HepG2 (cell line): ENCODE measurements around the gene MAP2K6. TPM values are rescaled to one million over a fixed set of nuclear protein-coding genes. Genes with fewer than 3 reads are reported as not detected.

Experiments used
- ATAC-seq: fragments of 200-7000 bp; cut with Tn5 transposase; 3 replicates; pipeline ENCODE4 v1.9.1; 2020; ENCODE audit warnings: mild to moderate bottlenecking, moderate library complexity
- BruUV-seq: library from RNA; stranded (reverse); fragments of 400-500 nt; replicated peaks from 2 replicates; lab custom pipeline; 2021; lab: Mats Ljungman, UMichigan
- CTCF ChIA-PET: fragments of 300-600 bp; formaldehyde crosslinking; extraction: SDS; loops from one replicate; lab custom pipeline; 2021; ENCODE audit warnings: low total read pairs, inconsistent platforms, low intra/inter-chr PET ratio; lab: Yijun Ruan, JAX
- POLR2A ChIA-PET: fragments of 350-600 bp; sonication (Branson Sonifier 250); formaldehyde crosslinking; loops from one replicate; lab custom pipeline; 2020; ENCODE audit warnings: antibody characterized with exemption, inconsistent platforms; lab: Yijun Ruan, JAX
- DNase-seq: peaks from one replicate; pipeline ENCODE4 v3.0.0-alpha.2; 2015; ENCODE audit warnings: low spot score
- FAIRE-seq: peaks from 3 replicates; lab custom pipeline; 2011; peaks lifted over from hg19 to GRCh38; lab: Jason Lieb, UNC
- H2AFZ ChIP-seq: one replicate; pipeline ENCODE4 v1.6.1; 2011; ENCODE audit warnings: low read length, inconsistent platforms
- H3K27ac ChIP-seq: fragments of 300-600 bp; 3 replicates; pipeline ENCODE4 v1.8.0; 2011; ENCODE audit warnings: mixed run types, mild to moderate bottlenecking, mixed read lengths, low read length, inconsistent platforms; ENCODE audit not compliant: insufficient read depth; ENCODE audit errors: extremely low read length
- H3K27me3 ChIP-seq, 2 experiments: fragments of 200-600 bp in 1 of 2; 2 replicates in 1 of 2; 3 replicates in 1 of 2; pipeline versions ENCODE4 v1.6.0 to v1.8.0; 2011; ENCODE audit warnings: low read length in 2 of 2, mild to moderate bottlenecking in 2 of 2, moderate library complexity in 2 of 2, inconsistent platforms in 1 of 2; ENCODE audit not compliant: insufficient read depth in 2 of 2, control insufficient read depth in 1 of 2
- H3K36me3 ChIP-seq, 2 experiments: fragments of 200-600 bp in 1 of 2; replicated peaks in 1 of 2; 2 replicates in 1 of 2; 3 replicates in 1 of 2; pipeline versions ENCODE4 v1.5.1 to v1.8.0; 2011; ENCODE audit warnings: low read length in 2 of 2, inconsistent platforms in 1 of 2; ENCODE audit not compliant: insufficient read depth in 2 of 2, control insufficient read depth in 1 of 2
- H3K4me1 ChIP-seq: 2 replicates; pipeline ENCODE4 v1.5.1; 2012; ENCODE audit warnings: low read length, inconsistent platforms; ENCODE audit not compliant: insufficient read depth
- H3K4me2 ChIP-seq: 2 replicates; pipeline ENCODE4 v1.6.0; 2011; ENCODE audit warnings: low read depth, low read length, inconsistent platforms
- H3K4me3 ChIP-seq, 3 experiments: fragments of 200-600 bp in 1 of 3; sonication (generic), shearing (Covaris generic) in 1 of 3; replicated peaks in 1 of 3; 2 replicates each; pipeline ENCODE4 v1.5.1; 2011 to 2016; ENCODE audit warnings: low read length in 3 of 3, inconsistent platforms in 2 of 3, low read depth in 2 of 3, mild to moderate bottlenecking in 2 of 3, control low read depth in 1 of 3, mixed read lengths in 1 of 3; ENCODE audit not compliant: insufficient read depth in 1 of 3
- H3K79me2 ChIP-seq: one replicate; pipeline ENCODE4 v1.6.1; 2011; ENCODE audit warnings: low read length, inconsistent platforms; ENCODE audit not compliant: insufficient read depth
- H3K9ac ChIP-seq: 2 replicates; pipeline ENCODE4 v1.6.0; 2011; ENCODE audit warnings: mild to moderate bottlenecking, low read depth, low read length, inconsistent platforms; ENCODE audit not compliant: insufficient read depth
- H3K9me3 ChIP-seq: 2 replicates; pipeline ENCODE4 v1.5.1; 2012; ENCODE audit warnings: mild to moderate bottlenecking, low read length
- H4K20me1 ChIP-seq: 2 replicates; pipeline ENCODE4 v1.6.0; 2011; ENCODE audit warnings: inconsistent platforms, mild to moderate bottlenecking, low read length, moderate library complexity; ENCODE audit not compliant: insufficient read depth
- HOXA7 ChIP-seq: sonication (generic); formaldehyde crosslinking; IDR thresholded peaks from 2 replicates; pipeline ENCODE4 v1.8.1; 2022; ENCODE audit warnings: mild to moderate bottlenecking, missing genetic modification reagents, moderate library complexity
- KLF9 ChIP-seq: IDR thresholded peaks from 2 replicates; pipeline ENCODE4 v1.6.1; 2016; ENCODE audit warnings: low read depth
- PRDM10 ChIP-seq: sonication (generic); formaldehyde crosslinking; IDR thresholded peaks from 2 replicates; pipeline ENCODE4 v1.4.0; 2020; ENCODE audit warnings: low read depth, missing genetic modification reagents
- ZNF512B ChIP-seq: sonication (generic); formaldehyde crosslinking; IDR thresholded peaks from 2 replicates; pipeline ENCODE4 v1.5.1; 2020; ENCODE audit warnings: missing genetic modification reagents, mild to moderate bottlenecking, borderline replicate concordance
- WGBS: methylation state at CpG from one replicate; pipeline ENCODE4 v1.1.6; 2017; ENCODE audit warnings: low lambda C conversion rate; 5-methylcytosine and 5-hydroxymethylcytosine counted together
- in situ Hi-C: cut with HindIII; loops from 2 replicates; pipeline ENCODE4 v1.10.0; 2017; ENCODE audit warnings: low pct_unique_long_range_greater_than_20kb; ENCODE audit not compliant: extremely low pct_ligation_motif_present
- intact Hi-C: fragments of 100-400 bp; cut with micrococcal nuclease; formaldehyde crosslinking; loops from one replicate; pipeline ENCODE4 v1.10.0; 2022; ENCODE audit not compliant: unreplicated experiment
- polyA plus RNA-seq, 8 experiments: library from polyadenylated mRNA; depleted of rRNA in 3 of 8; stranded (reverse) in 7 of 8; unstranded in 1 of 8; fragments of >200 nt; fragmentation: Illumina TruSeq in 4 of 8; extraction: Trizol in 4 of 8; gene quantifications; 2 replicates each; pipeline versions ENCODE4 v1.2.1 to v1.2.3, GENCODE V29; 2011 to 2016; ENCODE audit warnings: low read depth in 4 of 8, missing spikeins in 1 of 8, mixed read lengths in 1 of 8; ENCODE audit not compliant: insufficient read depth in 1 of 8
- total RNA-seq, 5 experiments: library from RNA; depleted of rRNA; stranded (reverse); fragments of >200 nt; fragmentation: Illumina TruSeq; extraction: Trizol; gene quantifications; 2 replicates each; pipeline ENCODE4 v1.2.3, GENCODE V29; 2016; ENCODE audit warnings: low read depth in 1 of 5
- TF ChIP-seq, protein P1 (sequence below): sonication (generic); formaldehyde crosslinking; IDR thresholded peaks from 2 replicates; pipeline ENCODE4 v1.4.0; 2020; ENCODE audit warnings: missing genetic modification reagents

The MAP2K6 gene
- total and polyA plus RNA-seq, 2 of the 13 experiments (the other 11 are each of a cell fraction or from before 2014, with no cell fraction given), result 5.1 to 33.6 TPM

- H4K20me1 ChIP-seq, result no peaks in the 10 kb centered on the region
- H3K4me2 ChIP-seq, result no peak overlapping the region
- ATAC-seq (no peak), DNase-seq (no peak), FAIRE-seq (no peak)
- no peak overlapping the region for H3K4me3 ChIP-seq
- POLR2A ChIA-PET, result no interaction called here
- in situ Hi-C loops (no loop called here), intact Hi-C loops (no loop called here)
- H3K9me3 ChIP-seq, result no peaks in the 10 kb centered on the region
- no peak for TF ChIP-seq HOXA7 (CRISPR knock-in tag)
- no peaks in the 10 kb centered on the region for H3K79me2 ChIP-seq
- no peak overlapping the region for H3K27ac ChIP-seq
- H2AFZ ChIP-seq, result no peak overlapping the region
- BruUV-seq, result no TSS peak
- 81% methylated on average over 5 of the region's 5 CpGs for WGBS
- CTCF ChIA-PET, result no interaction called here
- no peak overlapping the region for H3K9ac ChIP-seq
- H3K27me3 ChIP-seq, result no peaks in the 10 kb centered on the region
- H3K4me1 ChIP-seq, result no peaks in the 10 kb centered on the region
- H3K36me3 ChIP-seq, result no peaks in the 10 kb centered on the region
Observed at GRCh38 chr17:69447726-69448125, 33.2 kb downstream of the MAP2K6 start.

DNA sequence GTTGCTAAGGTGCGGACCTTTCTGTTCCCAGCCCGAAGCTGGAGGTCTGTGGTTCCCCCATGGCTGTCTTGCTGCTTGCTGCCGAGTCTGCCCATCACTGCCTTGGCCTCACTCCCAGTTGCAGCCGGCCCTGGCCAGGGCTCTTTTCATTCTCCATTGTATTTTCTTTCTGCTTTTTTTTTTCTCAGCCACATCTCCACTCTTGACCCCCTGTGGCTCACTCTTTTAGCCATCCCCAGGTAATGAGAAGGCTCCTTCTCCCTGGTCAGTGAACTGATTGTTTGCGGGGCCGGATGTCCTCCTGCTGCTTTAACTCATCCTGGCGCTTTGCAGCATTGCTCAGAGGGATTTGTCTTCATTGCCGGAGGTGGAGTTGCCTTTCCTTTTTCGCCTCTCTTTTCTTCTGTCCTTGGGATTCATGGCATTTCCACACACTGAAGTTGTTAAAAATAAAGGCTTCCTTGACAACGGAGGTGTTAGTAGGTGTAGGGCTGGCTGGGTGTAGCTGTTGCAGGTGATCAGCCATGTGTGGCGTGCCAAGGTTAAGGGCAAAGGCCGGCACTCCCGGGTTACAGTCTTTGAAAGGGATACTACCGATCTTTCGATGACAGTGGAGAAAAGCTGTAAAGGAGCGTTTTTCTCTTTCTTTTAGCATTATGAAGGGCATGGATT is 34.1 kb downstream of the MAP2K6 start:
- H3K9me3 ChIP-seq, result no peaks in the 10 kb centered on the region
- intact Hi-C loops (no loop called here), in situ Hi-C loops (no loop called here)
- no peak overlapping the region for H3K4me2 ChIP-seq
- no peak overlapping the region for H2AFZ ChIP-seq
- H3K4me1 ChIP-seq, result no peaks in the 10 kb centered on the region
- WGBS, result 91% methylated on average over 16 of the region's 16 CpGs
- H4K20me1 ChIP-seq, result no peaks in the 10 kb centered on the region
- H3K4me3 ChIP-seq, result no peak overlapping the region
- H3K79me2 ChIP-seq, result no peaks in the 10 kb centered on the region
- CTCF ChIA-PET, result no interaction called here
- ATAC-seq (no peak), DNase-seq (no peak), FAIRE-seq (no peak)
- no peaks in the 10 kb centered on the region for H3K36me3 ChIP-seq
- POLR2A ChIA-PET, result no interaction called here
- no TSS peak for BruUV-seq
- no peak overlapping the region for H3K9ac ChIP-seq
- H3K27me3 ChIP-seq, result no peaks in the 10 kb centered on the region
- no peak overlapping the region for H3K27ac ChIP-seq
- TF ChIP-seq, protein P1, sequence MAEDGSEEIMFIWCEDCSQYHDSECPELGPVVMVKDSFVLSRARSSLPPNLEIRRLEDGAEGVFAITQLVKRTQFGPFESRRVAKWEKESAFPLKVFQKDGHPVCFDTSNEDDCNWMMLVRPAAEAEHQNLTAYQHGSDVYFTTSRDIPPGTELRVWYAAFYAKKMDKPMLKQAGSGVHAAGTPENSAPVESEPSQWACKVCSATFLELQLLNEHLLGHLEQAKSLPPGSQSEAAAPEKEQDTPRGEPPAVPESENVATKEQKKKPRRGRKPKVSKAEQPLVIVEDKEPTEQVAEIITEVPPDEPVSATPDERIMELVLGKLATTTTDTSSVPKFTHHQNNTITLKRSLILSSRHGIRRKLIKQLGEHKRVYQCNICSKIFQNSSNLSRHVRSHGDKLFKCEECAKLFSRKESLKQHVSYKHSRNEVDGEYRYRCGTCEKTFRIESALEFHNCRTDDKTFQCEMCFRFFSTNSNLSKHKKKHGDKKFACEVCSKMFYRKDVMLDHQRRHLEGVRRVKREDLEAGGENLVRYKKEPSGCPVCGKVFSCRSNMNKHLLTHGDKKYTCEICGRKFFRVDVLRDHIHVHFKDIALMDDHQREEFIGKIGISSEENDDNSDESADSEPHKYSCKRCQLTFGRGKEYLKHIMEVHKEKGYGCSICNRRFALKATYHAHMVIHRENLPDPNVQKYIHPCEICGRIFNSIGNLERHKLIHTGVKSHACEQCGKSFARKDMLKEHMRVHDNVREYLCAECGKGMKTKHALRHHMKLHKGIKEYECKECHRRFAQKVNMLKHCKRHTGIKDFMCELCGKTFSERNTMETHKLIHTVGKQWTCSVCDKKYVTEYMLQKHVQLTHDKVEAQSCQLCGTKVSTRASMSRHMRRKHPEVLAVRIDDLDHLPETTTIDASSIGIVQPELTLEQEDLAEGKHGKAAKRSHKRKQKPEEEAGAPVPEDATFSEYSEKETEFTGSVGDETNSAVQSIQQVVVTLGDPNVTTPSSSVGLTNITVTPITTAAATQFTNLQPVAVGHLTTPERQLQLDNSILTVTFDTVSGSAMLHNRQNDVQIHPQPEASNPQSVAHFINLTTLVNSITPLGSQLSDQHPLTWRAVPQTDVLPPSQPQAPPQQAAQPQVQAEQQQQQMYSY (CRISPR knock-in tag), result no peak
- TF ChIP-seq ZNF512B (no peak), KLF9 (CRISPR knock-in tag) (no peak), PRDM10 (CRISPR knock-in tag) (no peak)
